LHCN-M2 (cell line): ENCODE data around the gene TFDP1. TPM values are rescaled to one million over a fixed set of nuclear protein-coding genes. Genes with fewer than 3 reads are reported as not detected.

ENCODE experiments used
- DNase-seq: peaks from one replicate; pipeline ENCODE4 v3.0.0-alpha.2; 2012; ENCODE audit warnings: low read depth
- total RNA-seq: library from RNA; depleted of rRNA; stranded (reverse); fragments of >200 nt; gene quantifications from 2 replicates; pipeline ENCODE4 v1.2.3, GENCODE V29; 2014

TFDP1 gene
- total RNA-seq, 1 experiment from 2014 or later, result 146 TPM

DNA sequence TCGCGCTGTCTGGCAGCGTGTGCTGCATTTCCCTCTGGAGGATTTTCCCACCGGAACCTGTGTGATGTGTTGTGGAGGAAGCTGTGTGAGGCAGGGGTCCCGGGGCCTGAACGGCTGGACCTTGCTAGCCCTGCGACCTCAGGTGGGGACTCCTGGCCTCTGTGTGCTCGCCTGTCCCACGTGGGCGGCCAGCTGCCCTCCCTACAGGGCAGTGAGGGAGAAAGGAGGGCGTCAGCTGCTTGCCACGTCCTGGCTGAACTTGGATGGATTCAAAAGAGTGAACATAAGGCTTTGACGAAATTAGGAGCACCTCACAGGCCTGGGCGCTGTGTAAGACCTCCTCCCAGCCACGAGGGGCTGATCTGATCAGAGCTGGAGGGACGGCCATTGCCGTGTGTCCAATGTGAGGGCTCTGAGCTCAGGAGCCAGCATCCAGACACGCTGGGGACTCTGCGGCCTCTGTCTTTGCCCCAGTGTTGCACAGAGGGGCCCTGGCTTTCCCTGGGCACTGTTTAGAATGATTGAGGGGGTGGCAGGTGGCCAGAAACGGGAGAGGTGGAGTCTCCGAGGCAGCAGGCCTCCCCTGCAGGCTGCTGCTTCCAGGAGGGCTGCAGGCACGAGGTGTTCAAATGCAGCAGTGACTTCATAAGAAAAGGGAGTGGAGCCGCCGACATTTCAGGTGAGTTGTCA, 13.0 kb downstream of the TFDP1 start:
- DNase-seq, result no peak

DNA sequence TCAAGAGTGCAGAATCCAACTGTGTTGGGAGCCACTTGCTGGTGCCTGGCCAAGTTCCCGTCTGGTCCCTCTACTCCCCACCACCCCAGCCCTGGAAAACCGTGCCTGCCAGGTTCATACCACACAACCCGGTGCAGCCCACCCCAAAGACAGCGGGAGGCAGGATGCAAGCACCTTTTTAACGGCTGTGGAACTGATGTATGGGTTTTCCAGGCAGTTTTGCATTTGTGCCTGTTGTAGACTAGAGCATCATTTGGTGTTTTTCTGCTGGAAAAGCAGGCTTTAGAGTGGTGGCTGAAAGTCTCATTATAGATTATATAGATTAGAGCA, 13.5 kb downstream of the TFDP1 start:
- DNase-seq, result no peak

DNA sequence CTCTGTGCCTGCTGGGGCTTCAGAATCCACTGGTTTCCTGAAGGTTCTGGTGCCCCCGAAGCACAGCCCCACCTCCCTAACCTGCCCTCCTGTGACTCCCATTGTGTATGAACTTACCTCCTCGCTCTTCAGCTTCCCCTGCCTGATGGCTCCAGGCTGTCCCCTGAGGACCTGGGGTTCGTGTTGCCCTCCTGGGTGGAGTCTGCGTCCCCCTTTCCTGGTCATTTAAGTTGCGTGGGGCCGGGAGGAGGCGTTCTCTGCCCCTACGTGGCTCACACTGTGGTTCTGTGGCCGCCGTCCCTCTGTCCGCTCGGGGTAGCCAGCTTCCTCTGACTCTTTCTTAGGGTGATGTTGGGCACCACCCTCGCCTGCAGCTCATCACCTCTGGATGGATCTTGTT, 13.9 kb downstream of the TFDP1 start:
- DNase-seq, result no peak

DNA sequence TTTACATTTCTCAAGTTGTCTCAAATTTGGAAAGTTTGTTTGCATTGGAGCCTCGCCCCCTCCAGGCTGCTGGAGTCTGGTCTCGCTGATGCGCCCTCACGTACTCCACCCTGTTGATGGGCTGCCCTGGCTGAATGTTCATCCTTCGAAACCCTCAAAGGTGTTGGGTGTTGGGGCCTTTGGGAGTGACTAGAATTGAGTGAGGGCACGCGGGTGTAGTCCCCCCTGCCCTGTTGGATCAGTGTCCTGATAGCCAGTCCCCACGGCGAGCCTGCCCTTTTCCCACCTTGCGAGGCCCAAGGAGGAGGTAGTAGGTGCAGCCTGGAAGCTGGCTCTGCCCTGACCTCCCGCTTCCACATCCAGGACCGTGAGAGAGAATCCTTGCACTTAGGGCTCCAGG, 14.8 kb downstream of the TFDP1 start:
- no peak for DNase-seq

DNA sequence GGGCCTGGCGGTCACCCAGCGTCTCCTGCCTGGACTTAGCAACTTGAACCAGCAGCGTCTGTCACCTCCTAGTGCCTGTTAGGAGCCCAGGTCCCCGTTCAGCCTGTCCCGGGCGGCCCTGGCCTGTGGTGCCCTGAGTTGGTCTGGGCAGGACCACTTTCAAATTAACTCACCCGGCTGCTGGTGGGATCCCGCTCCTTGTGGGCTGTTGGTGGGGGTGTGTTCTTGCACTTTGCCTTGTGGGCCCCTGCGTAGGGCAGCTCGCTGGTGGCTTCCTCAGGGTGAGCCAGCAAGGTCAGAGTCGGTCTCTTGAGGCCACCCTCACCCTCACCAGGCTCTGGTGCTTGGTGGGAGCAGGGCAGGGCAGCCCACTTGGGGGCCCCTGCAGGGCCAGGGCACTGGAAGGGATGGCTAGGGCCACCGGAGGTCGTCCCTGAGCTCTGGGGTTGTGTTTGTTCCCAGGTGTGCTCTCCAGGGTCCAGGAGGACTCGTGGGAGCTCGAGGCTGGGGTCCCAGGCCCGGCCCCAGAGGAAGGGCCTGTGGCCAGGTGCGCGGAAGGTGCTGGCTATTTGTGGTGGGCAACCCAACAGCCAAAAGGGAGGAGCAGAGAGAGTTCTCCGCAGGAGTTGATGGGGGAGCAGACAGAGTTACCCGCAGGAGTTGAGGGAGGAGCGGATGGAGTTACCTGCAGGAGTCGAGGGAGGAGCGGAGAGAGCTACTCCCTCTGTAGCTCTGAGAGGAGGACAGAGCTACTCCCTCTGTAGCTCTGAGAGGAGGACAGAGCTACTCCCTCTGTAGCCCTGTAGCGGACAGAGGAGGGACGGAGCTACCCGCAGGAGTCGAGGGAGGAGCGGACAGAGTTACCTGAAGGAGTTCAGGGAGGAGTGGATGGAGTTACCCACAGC, 16.9 kb downstream of the TFDP1 start:
- DNase-seq, result no peak

DNA sequence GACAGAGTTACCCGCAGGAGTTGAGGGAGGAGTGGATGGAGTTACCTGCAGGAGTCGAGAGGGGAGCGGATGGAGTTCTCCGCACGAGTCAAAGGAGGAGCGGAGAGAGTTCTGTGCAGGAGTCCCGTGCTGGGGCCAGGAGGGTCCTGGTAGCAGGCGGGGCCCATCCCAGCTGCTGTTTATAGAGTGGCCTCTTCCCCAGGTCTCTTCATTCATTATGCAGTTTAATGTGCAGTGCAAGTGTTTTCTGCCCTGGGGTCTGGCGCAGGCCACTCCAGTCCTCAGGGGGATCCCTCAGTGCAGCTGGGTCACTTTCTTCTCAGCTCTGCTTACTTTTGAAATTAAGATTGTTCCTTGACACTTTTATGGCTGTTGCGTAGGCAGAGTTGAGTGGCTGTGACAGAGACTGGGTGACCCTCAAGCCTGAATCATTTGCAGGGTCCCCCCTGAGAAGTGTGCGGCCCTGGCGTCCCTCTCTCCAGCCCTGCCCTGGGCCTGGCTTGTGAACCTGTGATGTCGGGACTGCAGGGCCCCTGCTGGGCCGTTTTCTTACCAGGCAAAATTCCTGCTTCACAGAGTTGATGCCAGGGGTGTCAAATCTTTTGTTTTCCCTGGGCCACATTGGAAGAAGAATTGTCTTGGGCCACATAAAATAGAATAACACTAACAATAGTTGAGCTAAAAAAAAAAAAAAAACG, 17.9 kb downstream of the TFDP1 start:
- DNase-seq, result no peak

DNA sequence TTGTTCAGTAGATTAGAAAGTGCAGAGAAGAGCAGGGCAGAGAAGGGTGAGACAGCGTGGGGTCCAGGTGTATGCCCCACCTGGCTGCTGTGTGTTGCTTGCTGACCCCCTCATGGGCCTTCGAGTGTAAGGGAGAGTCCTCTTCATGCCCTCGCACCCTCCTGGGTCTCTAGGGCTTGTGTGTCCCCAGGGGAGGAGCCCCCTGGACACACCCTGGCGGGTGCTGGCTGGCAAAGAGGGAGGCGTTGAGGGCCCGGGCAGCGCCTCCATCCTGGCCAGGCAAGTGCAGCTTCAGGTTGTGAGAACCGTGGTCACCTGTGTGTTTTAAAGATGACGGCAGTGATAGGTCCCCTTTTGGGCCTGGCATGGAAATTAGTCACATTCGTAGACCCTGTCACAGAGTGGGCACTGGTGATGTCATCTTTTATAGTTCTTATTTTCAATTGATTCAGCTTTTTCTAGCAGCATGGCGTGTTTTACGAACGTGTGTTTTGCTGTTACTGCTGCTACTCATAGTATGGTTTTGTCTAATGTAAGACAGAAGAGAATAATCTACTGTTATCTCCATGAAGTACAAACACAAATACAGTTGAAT, 18.7 kb downstream of the TFDP1 start:
- no peak for DNase-seq

DNA sequence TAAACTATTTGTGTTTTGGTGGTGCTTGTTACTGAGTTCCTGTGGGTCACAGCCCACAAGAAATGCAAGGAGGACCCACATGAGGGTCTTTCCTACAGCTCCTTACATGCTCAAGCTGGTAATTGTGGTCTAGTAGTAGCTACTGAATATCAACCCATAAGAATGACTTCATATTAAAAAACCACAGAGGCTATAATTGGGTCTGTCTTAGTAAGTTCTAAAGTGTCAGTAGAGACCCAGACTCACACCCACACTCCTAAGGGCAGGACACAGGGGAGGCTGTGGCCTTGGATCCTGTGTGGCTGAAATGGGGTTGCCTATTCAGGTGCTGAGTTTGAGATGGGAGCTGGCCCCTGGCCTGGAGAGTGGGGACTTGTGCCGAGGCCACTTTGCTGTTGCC, 19.6 kb downstream of the TFDP1 start:
- DNase-seq, result no peak

DNA sequence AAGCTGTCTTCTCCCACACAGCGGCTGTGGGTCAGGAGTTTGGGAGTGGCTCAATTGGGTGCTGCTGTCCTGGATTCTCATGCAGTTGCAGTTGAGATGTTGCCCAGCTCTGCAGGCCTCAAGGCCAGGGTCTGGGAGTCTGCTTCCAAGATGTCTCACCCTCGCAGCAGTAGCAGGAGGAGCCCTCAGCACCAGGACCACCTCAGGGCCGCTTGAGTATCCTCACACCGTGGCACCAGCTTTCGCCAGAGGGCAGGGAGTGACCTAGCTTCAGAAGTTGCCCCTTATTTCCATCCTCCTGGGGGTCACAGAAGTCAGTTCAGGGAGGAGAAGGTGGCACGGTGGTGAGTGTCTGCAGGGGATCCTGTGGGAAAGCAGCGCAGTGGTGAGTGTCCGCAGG, 20.9 kb downstream of the TFDP1 start:
- no peak for DNase-seq

DNA sequence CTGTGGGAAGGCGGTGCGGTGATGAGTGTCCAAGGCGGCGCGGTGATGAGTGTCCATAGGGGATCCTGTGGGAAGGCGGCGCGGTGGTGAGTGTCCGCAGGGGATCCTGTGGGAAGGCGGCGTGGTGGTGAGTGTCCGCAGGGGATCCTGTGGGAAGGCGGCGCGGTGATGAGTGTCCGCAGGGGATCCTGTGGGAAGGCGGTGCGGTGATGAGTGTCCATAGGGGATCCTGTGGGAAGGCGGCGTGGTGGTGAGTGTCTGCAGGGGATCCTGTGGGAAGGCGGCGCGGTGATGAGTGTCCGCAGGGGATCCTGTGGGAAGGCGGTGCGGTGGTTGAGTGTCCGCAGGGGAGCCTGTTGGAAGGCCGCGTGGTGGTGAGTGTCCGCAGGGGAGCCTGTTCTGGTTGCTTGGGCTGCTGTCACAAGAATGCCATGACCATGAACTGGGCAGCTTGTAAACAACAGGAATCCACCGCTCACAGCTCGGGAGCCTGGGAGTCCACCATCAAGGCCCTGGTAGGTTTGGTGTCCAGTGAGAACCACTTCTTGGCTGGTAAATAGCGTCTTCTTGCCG, 21.4 kb downstream of the TFDP1 start:
- DNase-seq, result no peak

DNA sequence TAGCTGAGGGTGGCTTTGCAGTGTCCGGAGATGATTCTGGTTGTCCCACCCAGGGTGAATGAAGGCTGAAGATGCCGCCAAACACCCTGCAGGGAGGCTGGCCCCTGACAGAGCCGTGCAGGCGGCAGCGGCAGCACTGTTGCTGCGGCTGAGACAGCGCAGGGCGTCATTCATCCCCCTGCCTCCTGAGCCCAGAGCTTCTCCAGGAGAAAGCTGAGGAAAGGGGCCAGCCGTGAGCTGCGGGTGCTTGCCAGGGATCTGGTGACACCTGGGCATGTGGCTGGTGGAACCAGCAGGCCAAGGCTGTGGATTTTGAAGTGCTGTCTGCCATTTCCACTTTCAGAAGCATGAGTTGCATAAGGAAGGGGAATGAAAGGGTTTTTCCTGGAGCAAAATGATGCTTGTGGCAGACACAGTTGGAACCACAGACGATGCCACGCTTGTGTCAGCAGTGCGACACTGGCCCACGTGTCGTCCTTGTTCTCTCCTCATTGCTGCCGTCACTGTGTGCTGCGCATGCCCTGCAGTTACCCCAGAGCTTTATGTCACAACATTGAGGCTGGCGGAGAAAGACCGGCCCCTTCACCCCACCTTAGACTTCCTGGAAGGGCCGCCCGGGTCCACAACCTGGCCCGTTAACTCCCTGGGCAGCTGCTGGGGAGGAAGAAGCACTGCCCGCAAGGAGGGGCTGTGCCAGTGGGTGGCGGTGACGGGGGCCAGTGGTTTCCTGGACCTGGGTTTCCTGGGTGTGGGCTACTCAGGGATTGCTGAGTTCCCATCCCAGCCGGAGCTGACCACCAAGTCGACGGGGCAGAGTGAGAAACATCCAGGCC, 22.7 kb downstream of the TFDP1 start:
- no peak for DNase-seq

DNA sequence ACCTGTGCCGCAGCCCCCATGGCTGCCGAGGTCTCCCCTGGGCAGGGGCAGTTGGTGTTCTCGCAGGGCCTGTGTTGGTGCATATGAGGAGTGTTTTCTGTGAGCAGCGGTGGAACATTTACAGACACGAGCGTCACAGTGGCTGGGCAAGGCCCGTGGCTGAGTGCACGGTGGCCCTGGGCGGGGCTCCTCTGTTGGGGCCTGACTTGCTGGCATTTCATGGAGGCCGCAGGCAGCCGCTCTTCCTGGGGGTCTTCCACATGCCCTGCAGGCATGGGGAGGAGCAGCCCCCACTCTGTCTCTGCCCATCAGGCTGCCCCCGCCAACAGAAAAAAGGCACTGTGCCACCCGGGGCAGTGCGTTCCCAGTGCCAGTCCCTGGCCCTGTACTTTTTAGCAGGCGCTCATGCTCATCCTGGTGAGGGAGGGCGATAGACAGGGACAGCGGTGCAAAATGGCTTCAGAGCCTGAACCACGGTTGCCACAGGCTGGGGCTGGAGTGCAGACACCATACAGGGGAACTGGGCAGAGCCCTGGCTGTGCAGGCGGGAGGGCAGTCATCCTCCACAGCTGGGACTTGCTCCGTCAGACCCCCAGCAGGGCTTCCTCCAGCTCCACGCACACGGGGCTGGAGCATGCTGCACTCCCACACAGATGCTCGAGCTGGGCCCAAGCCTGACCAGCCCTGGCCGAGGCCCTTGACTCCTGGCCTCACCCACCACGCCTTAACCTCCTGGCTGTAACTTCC, 23.5 kb downstream of the TFDP1 start:
- no peak for DNase-seq

DNA sequence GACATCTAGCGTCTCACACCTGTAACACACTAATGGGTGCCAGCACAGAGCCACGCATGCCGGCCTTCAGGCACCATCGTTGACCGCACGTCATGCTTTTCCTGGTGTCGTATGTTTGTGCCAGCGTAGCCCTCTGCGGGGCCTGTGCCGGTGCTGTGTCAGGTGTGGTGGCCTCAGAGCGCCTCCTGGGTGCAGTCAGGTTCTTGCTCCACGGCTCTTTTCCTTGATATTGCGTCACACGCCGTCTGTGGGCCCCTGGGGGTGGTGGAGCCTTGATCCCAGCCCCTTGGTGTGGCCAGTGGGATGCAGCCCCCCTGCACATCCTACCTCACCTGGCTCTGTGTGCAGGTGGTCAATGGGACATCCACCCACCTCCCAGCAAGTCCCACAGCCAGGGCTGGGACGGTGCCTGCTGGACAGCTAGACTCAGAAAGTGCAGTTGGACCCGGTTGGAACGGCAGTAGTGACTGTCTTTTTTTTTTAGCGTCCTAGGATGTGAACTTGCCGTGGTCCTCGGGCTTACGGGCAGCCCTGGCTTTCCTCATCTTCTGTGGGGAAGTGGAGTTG, 24.5 kb downstream of the TFDP1 start:
- DNase-seq, result no peak

DNA sequence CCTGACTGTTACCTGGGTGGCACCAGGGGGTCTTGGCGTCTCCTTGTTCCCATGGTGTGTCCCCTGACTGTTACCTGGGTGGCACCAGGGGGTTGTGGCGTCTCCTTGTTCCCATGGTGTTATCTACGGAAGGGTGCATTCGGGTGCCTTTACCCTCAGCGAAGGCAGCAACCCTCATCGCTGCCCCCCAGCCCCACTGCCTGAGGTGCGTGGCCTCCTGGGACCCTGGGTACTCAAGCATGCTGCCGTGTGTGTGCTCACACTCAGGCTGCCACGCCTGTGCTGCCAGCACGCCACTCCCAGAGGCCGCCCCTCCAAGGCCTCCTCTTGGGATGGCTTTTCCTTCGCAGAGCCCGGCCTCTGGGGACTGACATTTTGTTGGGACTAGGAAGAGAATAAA, 25.1 kb downstream of the TFDP1 start:
- DNase-seq, result no peak

DNA sequence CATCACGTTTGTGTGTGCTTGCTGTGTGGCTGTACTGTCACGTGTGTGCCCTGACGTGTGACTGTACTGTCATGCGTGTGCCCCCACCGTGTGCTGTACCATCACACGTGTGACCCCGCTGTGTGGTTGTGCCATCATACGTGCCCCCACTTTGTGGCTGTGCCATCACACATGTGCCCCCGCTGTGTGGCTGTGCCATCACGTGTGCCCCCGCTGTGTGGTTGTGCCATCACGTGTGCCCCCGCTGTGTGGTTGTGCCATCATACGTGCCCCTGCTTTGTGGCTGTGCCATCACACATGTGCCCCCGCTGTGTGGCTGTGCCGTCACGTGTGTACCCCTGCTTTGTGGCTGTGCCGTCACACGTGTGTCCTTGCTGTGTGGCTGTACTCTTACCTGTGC, 25.7 kb downstream of the TFDP1 start:
- no peak for DNase-seq

DNA sequence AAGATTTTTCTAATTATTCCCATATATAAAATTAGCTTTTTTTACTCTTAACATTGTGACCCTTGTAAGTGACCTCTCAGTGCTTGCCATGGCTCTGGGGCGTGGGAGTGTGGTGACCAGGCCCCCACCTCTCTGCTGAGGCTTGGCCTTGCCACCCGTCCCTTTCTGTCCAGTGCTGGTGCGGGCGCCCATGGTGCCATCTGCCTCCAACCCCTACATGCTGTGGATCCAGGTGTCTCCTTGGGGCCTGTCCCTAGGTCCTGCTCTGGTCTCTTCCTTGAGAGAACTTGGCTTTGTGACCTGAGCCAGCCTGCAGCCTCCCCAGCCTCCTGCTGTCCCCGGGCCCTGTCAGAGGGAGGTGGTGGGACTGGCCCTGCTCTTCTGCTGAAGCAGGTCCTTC, 27.4 kb downstream of the TFDP1 start:
- DNase-seq, result no peak

DNA sequence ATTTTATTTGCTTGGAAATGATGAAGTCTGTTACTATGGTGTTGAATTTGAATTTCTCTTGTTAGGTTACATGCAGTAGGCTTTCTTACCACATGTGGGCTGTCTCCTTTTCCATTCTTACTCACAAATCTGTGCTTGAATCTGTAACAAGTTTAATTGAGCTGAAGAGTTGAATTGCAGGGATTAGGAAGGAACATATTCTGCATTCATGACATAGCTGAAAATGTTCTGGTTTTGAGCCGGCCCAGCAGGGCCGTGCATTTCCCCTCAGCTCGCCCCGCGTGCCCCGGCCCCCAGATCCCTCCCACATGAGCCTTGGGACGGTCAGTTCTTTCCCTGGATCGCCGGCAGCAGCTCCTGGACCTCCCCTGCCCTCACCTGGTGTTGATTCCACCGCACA, 28.1 kb downstream of the TFDP1 start:
- no peak for DNase-seq

DNA sequence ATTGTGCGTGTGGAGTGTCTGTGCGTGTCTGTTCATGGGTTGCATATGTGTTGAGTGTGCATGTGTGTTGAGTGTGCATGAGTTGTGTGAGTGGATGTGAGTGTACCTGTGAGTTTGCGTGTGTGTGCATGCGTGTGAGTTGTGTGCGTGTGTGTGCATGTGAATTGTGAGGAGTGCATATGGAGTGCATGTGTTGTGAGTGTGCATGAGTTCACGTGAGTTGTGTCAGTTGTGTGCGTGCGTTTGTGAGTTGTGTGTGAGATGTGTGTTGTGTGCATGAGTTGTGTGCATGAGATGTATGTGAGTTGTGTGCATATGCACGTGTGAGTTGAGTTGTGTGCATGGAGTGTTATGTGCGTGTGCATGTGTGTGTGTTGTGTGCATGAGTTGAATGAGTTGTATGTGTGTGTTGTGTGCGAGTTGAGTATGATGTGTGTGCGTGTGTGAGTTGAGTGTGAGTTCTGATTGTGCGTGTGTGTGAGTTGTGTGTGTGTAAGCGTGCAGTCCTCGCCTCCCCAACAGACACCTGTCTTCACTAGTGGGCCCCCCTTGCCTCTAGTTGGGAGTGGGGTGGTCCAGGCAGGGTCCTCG, 29.3 kb downstream of the TFDP1 start:
- no peak for DNase-seq

DNA sequence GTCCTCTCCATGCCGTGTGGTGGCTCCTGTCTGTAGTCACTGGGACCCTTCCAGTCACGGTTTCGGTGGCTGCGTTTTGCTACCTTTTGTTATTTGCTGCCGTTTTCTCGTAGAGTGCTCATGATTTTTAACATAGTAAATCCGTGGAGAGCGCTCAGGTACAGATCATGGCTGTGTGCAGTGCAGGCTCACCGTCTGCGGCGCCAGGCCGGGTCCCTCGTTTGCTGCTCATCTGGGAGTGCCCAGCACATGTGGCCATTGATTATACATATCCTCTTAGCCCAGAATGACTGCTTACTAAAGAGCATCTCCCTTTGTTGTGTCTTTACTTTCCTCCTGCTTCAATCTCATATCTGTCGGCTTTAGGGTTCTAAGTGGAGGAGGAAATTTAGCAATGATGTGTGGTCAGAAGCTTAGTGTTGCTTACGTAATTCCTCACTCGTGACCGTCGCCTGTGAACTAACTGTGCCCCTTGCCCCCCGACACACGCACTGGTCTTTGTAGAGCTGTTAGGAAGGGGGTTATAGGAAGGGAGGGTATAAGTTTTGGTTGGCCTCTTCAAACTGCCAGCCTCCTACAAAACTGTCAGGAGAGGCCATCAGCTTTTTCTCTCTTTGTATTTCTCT, 31.8 kb downstream of the TFDP1 start:
- DNase-seq, result no peak
